ENCODE results near the gene FEM1A.
"Not testable (repeated sequence)": the region's sequence is repeated elsewhere in the genome, so short reads cannot be mapped to it uniquely, and the experiment has no call there.

Gene FEM1A

DNA sequence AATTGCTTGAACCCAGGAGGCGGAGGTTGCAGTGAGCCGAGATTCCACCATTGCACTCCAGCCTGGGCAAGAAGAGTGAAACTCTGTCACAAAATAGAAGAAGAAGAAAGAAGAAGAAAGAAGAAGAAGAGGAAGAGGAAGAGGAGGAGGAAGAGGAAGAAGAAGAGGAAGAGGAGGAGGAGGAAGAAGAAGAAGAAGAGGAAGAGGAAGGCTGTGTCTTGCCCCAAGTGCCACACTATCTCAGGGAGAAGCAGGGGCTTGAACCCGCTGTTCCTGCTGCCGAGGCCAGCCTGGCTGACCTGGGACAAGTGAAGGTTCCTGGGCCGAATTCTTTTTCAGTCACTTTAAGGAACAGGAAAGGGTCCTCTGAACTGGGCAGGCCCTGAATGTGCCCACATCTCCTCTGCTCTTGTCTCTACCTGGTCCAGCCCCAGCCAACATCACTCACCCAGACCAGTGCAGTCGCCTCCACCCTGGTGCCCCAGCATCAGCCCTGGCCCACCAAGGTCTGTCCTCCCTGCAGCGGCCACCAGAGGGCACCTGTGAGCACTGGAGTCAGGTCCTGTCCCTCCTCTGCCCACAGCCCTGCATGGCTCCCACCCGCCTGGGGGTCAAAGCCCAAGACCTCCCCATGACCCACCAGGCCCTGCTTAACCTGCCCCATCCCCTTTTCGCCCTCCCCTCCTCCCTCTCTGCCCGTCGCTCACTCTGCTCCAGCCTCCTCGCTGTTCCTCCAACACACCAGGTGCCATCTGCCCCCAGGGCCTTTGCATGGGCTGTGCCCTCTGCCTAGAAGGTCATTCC lies 20.0 kb downstream of the FEM1A start:
- in situ Hi-C loops (cut with MboI; ENCODE audit: low sequenced_read_pairs): loop anchor here (10.0 kb wide), 1 partner anchor 103 kb away; no protein-coding TSS in a partner anchor

DNA sequence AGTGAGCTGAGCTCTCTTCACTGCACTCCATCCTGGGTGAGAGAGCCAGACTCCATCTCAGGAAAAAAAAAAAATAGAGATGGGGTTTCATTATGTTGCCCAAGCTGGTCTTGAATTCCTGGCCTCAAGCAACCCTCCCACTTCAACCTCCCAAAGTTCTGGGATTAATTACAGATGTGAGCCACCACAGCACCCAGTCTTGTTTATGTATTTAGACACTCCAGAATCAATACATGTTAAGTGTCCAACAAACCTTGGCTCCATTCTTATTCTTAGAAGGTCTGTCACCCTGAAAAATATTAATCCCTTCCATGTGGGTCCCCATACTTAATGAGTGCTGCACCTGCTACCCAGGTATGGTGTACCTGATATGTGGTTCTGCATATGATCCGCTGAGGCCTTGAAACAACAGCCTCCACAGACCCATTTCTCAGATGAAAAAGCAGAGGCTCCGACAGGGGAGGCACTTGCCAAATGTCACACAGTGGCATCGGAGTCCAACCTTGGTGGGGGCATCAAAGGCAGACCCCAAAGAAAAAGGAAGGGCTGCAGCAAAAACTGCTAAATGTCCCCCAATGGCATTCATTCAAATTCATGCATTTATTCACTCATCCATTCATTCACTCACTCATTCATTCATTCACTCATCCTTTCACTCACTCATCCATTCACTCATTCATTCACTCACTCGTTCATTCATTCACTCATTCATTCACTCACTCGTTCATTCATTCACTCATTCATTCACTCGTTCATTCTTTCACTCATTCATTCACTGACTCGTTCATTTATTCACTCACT lies 23.3 kb downstream of the FEM1A start:
- in situ Hi-C loops (cut with MboI; ENCODE audit: low sequenced_read_pairs): loop anchor here (10.0 kb wide), 1 partner anchor 100 kb away; no protein-coding TSS in a partner anchor

DNA sequence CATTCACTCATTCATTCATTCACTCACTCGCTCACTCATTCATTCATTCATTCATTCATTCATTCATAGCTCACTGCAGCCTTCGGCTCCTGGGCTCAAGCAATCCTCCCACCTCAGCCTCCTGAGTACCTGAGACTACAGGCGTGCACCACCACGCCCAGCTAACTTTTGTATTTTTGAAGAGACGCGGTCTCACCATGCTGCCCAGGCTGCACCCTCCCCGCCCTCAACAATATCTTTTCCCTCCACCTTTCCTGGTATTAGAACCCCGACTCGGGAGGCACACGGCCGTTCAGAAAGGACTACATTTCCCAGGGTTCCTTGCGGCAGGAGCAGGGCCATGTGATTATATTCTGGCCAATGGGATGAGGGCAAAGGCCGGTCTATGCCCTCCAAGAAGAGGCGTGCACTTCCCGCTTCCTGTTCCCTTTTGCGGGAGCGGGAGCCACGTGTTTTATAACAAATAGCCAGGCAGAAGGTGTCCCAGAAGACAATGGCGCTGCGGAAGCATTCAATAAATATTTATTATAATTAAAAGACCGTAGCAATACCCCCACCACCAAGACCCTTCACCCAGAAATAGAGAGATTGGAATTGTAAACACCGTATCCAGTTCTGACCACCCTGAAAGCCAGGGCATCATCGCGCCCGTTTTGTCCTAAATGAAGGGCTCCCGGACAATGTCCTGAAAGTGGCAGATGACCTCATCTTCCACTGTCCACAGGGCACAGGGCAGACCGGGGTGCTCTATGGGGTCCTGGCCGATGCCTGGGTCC lies 24.1 kb downstream of the FEM1A start:
- in situ Hi-C loops (cut with MboI; ENCODE audit: low sequenced_read_pairs): loop anchor here (10.0 kb wide), 1 partner anchor 99 kb away; no protein-coding TSS in a partner anchor

DNA sequence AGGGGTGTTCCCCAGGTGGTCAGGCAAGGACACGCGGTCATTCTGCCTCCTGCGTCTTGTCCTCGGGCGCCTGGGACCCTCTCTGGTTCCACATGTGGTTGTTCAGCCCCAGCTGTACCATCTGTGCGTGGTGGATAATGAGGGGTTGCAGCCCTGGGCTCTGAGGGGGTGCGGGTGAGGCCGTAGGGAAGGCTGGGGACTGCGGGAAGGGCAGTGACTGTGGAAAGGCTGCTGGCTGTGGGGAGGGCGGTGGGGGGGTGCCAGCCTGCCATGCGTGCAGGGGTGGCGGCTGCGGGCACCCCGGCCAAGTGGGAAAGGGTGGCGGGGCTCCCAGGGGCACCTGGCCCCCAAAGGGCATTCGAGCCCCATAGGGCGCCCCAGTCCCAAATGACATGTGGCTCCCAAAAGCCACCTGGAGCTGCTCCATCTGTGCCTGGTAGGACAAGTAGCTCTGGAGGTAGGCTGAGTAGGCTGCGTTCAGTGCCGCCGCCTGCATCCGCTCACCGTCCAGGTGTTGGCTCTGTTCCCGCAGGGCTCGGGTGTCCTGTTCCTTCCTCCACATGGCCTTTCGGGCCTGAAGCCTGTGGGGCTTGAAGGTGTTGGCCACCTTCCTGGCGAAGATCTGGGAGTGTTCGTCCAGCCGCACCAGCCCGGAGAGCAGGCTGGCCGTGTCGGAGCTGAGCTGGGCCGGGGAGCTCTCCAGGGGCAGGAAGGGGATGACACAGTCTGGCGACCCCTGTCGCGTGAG lies 24.8 kb downstream of the FEM1A start:
- in situ Hi-C loops (cut with MboI; ENCODE audit: low sequenced_read_pairs): loop anchor here (10.0 kb wide), 1 partner anchor 98 kb away; no protein-coding TSS in a partner anchor

DNA sequence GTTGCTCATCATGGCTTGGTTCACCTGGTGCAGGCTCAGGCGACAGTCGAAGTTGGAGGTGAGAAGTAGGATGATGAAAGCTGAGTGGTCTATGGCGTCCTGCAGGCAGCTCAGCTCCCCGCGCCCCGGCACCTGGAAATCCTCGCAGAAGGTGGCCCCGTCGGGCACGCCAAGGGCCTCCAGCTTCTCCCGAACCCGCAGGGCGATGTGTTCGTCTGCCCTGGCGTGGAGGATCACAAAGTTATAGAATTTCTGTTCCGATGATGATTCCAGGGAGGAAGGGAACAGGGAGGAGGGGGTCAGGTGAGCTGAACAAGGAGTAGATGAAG lies 25.4 kb downstream of the FEM1A start:
- in situ Hi-C loops (cut with MboI; ENCODE audit: low sequenced_read_pairs): loop anchor here (10.0 kb wide), 1 partner anchor 98 kb away; no protein-coding TSS in a partner anchor

DNA sequence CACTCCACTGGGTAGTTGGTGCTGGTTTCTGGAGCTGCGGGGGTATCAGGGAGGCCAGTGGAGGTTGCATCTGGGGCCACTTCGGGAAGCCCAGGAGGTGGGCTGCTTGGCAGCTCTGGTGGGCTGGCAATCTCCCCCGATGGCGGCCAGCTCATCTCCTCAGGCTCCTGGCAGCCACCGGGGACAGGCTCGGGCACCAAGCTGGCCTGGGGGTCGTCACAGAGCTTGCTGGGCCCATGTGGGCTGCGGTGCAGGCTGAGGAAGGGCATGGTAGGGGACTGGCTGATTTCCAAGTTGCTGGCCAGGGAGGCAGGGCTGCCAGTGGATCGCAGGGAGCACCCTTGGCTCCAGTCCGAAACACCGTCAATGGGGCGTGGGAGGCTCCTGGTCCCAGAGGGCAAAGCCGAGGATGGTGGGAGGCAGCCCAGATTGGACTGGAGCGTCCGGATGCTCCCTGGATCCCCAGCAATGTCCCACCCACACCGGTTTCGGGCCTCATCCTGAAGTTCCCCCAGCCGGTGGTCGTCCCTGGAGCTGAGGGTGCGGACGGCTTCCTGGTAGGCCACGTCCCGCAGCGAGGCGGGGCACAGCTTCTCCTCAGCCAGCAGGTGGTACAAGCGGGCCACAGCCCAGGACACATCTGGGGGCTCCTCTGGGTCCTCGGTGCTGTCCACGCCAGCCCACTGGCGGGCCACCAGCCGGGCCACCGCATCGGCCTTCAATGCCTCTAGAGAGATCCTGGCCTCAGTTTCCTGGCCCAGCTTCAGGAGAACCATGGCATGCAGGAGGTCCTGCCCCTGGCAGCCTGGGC lies 26.1 kb downstream of the FEM1A start:
- in situ Hi-C loops (cut with MboI; ENCODE audit: low sequenced_read_pairs): loop anchor here (10.0 kb wide), 1 partner anchor 97 kb away; no protein-coding TSS in a partner anchor

DNA sequence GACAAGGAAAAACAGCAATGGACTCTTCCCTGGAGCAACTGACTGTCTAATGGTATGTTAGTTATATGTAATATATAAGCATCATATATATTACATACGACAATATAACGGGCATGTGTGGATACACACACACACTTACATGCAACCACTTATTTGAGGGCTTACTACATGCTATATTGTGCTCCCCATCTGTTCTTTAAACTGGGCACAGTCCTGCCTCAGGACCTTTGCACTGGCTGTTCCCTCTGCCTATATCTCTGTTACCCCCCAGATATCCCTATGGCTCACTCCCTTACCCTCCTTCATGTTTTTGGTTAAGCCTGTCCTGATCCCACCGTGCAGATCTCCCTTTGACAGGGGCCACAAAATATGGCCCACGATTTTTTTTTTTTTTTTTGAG lies 29.7 kb downstream of the FEM1A start:
- in situ Hi-C loops (cut with MboI; ENCODE audit: low sequenced_read_pairs): no loop called here

DNA sequence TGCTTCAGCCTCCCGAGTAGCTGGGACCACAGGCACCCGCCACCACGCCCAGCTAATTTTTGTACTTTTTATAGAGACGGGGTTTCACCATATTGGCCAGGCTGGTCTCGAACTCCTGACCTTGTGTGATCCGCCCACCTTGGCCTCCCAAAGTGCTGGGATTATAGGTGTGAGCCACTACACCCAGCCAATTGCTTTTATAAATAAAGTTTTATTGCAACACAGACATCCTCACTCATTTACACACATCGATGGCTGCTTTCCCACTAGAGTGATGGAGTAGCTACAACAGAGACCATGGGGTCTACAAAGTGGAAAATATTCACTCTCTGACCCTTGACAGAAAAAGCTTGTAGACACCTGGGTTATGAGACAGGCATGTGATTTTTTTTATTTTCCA lies 30.8 kb downstream of the FEM1A start:
- in situ Hi-C loops (cut with MboI; ENCODE audit: low sequenced_read_pairs): not testable (repeated sequence)

DNA sequence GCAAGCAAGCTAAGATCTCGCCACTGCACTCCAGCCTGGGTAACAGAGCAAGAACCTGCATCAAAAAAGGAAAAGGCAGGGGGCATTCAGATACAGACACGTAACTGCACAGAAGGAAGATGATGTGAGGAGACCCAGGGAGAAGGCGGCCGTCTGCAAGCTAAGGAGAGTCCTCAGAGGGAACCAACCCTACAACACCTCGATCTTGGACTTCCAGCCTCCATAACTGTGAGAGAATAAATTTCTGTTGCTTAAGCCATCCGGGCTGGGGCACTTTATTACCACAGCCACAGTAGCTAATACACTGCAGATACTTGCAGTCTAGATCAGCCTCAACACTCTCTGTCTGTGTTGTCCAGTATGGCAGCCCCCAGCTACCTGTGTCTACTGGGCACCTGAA lies 32.0 kb downstream of the FEM1A start:
- in situ Hi-C loops (cut with MboI; ENCODE audit: low sequenced_read_pairs): no loop called here

DNA sequence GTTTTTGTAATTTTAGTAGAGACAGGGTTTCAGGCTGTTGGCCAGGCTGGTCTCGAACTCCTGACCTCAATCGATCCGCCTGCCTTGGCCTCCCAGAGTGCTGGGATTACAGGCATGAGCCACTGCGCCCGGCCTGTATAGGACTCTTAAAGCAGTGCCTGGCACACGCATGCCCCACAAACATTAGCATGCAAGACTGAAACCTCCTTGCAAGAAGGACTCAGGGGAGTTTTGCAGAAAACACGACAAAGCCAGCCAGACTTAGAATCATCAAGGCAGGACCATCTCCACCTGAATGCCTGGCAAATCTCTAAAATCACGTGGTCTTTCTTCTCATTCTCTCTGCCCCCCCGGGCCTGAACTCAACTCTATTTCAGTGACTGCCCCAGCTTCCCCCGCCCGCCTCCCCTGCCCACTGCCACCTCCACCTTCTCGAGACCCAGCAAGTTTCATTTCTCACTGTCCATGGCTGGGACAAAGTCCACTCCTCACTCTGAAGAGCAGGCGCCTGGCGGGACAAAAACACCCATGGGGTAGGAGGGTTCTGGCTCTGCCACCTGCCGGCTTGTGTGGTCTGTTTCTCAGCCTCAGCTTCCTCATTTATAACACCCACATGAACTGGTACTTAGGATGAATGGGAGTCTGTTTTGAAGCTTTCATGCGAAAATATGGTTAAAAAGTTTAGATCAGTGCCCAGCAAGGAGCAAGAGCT lies 37.6 kb downstream of the FEM1A start:
- in situ Hi-C loops (cut with MboI; ENCODE audit: low sequenced_read_pairs): no loop called here

DNA sequence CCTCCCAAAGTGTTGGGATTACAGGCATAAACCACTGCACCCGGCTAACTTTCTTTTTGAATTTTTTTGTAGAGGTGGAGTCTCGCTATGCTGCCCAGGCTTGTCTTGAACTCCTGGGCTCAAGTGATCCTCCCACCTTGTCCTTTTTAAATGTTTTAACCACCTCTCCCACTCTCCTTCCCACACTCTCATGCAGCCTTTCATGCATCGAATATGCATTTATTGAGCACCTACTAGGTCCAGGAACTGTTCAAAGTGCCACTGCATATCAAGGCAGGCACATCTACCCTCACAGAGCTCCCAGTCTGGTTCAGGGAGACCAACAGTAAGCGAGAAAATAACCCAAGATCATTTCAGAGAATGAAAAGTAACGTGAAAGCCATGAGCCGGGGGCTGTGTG lies 38.8 kb downstream of the FEM1A start:
- in situ Hi-C loops (cut with MboI; ENCODE audit: low sequenced_read_pairs): no loop called here

DNA sequence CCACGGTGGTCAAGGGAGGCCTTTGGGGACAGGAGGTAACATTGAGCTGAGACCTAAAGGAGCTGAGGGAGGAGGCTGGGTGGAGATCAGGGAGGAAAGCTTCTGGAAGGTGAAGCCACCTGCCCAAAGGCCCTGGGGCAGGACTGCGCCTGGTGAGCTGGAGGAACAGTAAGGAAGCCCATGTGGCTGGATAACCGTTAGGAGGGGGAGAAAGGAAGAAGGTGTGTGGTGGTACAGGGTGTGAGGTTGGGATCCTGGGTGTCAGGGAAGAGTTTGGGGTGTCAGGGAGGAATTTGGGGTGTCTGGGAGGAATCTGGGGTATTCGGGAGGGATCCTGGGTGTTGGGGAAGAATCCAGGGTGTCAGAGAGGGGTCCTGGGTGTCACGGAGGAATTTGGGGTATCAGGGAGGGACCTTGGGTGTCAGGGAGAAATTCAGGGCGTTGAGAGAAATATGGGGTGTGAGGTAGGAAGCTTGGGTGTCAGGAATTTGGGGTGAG lies 39.3 kb downstream of the FEM1A start:
- in situ Hi-C loops (cut with MboI; ENCODE audit: low sequenced_read_pairs): no loop called here

DNA sequence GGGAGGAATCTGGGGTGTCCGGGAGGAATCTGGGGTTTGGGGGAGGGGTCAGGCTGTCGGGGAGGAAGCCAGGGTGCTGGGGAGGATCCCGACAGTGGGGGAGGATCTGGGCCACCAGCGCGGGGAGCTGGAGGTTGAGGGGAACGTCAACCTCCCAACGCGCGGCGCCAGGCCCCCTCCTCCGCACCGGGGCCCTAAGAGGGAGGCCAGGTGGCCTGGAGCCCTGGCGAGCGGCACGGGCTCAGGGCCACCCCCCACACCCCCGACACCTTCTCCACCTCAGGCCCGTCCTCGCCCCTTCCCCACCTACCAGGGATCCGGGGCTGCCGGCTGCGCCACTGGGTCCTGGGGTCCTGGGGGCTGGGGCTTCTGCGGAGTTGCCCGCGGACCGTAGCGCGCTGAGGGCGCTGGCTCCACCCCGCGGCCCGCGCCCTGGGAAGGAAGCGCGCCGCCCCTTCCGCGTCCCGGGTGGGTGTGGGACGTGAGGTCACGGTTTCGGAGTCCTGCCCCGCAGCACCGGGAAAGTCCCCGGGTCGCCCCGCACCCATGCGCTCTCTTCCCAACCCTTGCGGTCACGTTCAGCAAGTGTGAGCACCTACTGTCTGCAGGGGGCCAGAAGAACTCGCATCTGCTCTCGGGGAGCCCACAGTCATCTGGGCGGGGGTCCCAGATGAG lies 39.9 kb downstream of the FEM1A start, which contains the start of gene TICAM1:
TSS of gene TICAM1 (minus strand) at position 409 of the 675 bp plus-strand sequence. CDS start 13,335 bp downstream, outside the sequence.
- in situ Hi-C loops (cut with MboI; ENCODE audit: low sequenced_read_pairs): no loop called here

DNA sequence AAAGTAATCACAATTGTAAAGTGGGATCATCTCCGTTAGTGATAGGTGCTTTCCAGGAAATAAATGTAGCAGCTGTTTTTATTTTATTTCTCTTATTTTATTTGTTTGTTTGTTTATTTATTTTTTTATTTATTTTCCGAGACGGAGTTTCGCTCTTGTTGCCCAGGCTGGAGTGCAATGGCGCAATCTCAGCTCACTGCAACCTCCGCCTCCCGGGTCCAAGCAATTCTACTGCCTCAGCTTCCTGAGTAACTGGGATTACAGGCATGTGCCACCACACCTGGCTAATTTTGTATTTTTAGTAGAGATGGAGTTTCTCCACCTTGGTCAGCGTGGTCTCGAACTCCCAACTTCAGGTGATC lies 40.4 kb downstream of the FEM1A start:
- in situ Hi-C loops (cut with MboI; ENCODE audit: low sequenced_read_pairs): not testable (repeated sequence)

DNA sequence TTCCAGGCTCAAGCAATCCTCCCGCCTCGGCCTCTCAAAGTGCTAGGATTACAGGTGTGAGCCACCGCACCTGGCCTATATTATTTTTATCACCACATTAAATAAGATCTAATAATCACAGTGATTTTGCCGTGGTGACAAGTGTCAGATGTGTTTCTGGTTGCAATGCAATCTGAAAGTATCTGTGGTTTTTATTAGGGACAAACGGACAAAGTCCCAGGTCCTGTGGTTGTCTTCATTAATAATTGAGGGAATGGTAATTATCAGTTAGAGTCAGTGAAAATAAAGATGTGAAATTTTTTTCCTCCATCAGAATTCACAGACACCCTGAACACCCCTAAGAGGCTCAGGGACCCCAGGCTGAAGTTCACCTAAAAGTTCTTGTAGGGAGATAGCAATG lies 41.2 kb downstream of the FEM1A start:
- in situ Hi-C loops (cut with MboI; ENCODE audit: low sequenced_read_pairs): no loop called here

DNA sequence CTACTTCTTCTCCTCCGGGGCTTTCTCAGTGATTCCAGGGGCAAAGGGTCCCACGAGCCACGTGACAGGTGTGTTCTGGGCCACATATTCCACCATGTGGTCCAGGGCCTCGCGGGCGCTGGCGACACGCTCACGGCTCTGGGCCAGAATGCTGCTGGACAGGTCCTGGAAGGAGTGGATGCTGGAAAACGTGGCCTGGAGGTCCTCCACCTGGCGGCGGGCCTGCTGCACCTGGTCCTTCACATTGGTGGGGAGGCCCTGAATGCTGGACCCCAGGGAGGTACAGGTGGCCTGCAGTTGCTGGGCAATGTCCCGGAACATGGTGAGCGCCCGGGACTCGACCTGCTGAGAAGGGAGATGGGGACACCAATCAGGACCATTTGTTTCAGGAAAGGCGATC lies 47.7 kb downstream of the FEM1A start:
- in situ Hi-C loops (cut with MboI; ENCODE audit: low sequenced_read_pairs): no loop called here

DNA sequence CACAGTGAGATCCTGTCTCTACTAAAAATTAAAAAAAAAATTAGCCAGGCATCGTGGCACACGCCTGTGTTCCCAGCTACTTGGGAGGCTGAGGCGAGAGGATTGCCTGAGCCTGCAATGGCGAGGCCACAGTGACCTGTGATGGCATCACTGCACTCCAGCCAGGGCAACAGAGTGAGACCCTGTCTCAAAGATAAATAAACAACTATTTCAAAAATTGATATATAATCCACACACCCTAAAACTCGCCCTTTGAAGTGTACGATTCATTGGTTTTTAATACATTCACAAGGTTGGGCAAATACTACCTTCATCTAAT lies 52.1 kb downstream of the FEM1A start:
- in situ Hi-C loops (cut with MboI; ENCODE audit: low sequenced_read_pairs): no loop called here

All from HL-60/S4 treated with retinoic acid at 250 ng/mL for 4 days and 3 days (cell line).